SK-N-SH treated with all-trans-retinoic acid at 6 μM for 48 hours (cell line): ENCODE measurements around the gene FERMT2.

ENCODE experiments used
- ATAC-seq: fragments of 200-7000 bp; cut with Tn5 transposase; 3 replicates; pipeline ENCODE4 v1.9.1; 2020; ENCODE audit warnings: mild to moderate bottlenecking, moderate library complexity
- ARNTL ChIP-seq: fragments of 450-650 bp; formaldehyde crosslinking; IDR thresholded peaks from 2 replicates; pipeline ENCODE4 v1.5.0; 2020; ENCODE audit warnings: low read depth, mild to moderate bottlenecking, moderate library complexity, borderline replicate concordance
- BACH2 ChIP-seq: fragments of 250-450 bp; sonication (Bioruptor Pico); IDR thresholded peaks from 2 replicates; pipeline ENCODE4 v1.9.0; 2021; ENCODE audit warnings: mild to moderate bottlenecking, borderline replicate concordance
- CSDC2 ChIP-seq: fragments of 250-450 bp; sonication (Bioruptor Pico); IDR thresholded peaks from 2 replicates; pipeline ENCODE4 v1.5.0; 2020; ENCODE audit warnings: mild to moderate bottlenecking, moderate library complexity
- GLIS3 ChIP-seq: fragments of 250-450 bp; sonication (Bioruptor Pico); IDR thresholded peaks from 2 replicates; pipeline ENCODE4 v1.5.0; 2020; ENCODE audit warnings: mild to moderate bottlenecking, moderate library complexity
- ISL1 ChIP-seq: fragments of 250-450 bp; sonication (Bioruptor Pico); IDR thresholded peaks from 2 replicates; pipeline ENCODE4 v2.1.2; 2022; ENCODE audit warnings: mild to moderate bottlenecking, moderate library complexity
- OSR1 ChIP-seq: fragments of 250-450 bp; sonication (Bioruptor Pico); IDR thresholded peaks from 2 replicates; pipeline ENCODE4 v1.8.0; 2022; ENCODE audit warnings: moderate library complexity, mild to moderate bottlenecking, inconsistent platforms
- TCF4 ChIP-seq: fragments of 250-450 bp; sonication (Bioruptor Pico); IDR thresholded peaks from 2 replicates; pipeline ENCODE4 v1.8.0; 2021; ENCODE audit warnings: mild to moderate bottlenecking, moderate library complexity, borderline replicate concordance
- ZC3H10 ChIP-seq: fragments of 250-450 bp; sonication (Bioruptor Pico); IDR thresholded peaks from 2 replicates; pipeline ENCODE4 v1.5.1; 2021; ENCODE audit warnings: mild to moderate bottlenecking, moderate library complexity
- ZFP3 ChIP-seq: fragments of 250-450 bp; sonication (Bioruptor Pico); IDR thresholded peaks from 2 replicates; pipeline ENCODE4 v1.5.0; 2020; ENCODE audit warnings: mild to moderate bottlenecking, moderate library complexity
- ZFP30 ChIP-seq: fragments of 450-650 bp; formaldehyde crosslinking; IDR thresholded peaks from 2 replicates; pipeline ENCODE4 v1.5.0; 2022; ENCODE audit warnings: mild to moderate bottlenecking, moderate library complexity
- ZNF565 ChIP-seq: fragments of 450-650 bp; formaldehyde crosslinking; conservative IDR thresholded peaks from 2 replicates; pipeline ENCODE4 v1.5.0; 2020; ENCODE audit warnings: low read depth, mild to moderate bottlenecking, moderate library complexity
- ZNF70 ChIP-seq: fragments of 450-650 bp; formaldehyde crosslinking; IDR thresholded peaks from 2 replicates; pipeline ENCODE4 v1.5.0; 2020; ENCODE audit warnings: mild to moderate bottlenecking, moderate library complexity
- ZNF8 ChIP-seq: fragments of 450-650 bp; formaldehyde crosslinking; IDR thresholded peaks from 2 replicates; pipeline ENCODE4 v1.5.0; 2020; ENCODE audit warnings: mild to moderate bottlenecking, moderate library complexity
- TF ChIP-seq, protein P1 (sequence below): fragments of 250-450 bp; sonication (Bioruptor Pico); IDR thresholded peaks from 2 replicates; pipeline ENCODE4 v1.5.1; 2021; ENCODE audit warnings: mild to moderate bottlenecking, moderate library complexity
- TF ChIP-seq, protein P2 (sequence below): fragments of 250-450 bp; sonication (Bioruptor Pico); IDR thresholded peaks from 2 replicates; pipeline ENCODE4 v1.5.0; 2020; ENCODE audit warnings: mild to moderate bottlenecking, moderate library complexity
- TF ChIP-seq, protein P3 (sequence below): fragments of 250-450 bp; sonication (Bioruptor Pico); IDR thresholded peaks from 2 replicates; pipeline ENCODE4 v1.8.0; 2021; ENCODE audit warnings: low read depth, mild to moderate bottlenecking, moderate library complexity, borderline replicate concordance
- TF ChIP-seq, protein P4 (sequence below): fragments of 250-450 bp; sonication (Bioruptor Pico); IDR thresholded peaks from 2 replicates; pipeline ENCODE4 v1.8.0; 2020; ENCODE audit warnings: mild to moderate bottlenecking, moderate library complexity, borderline replicate concordance

FERMT2 gene

DNA sequence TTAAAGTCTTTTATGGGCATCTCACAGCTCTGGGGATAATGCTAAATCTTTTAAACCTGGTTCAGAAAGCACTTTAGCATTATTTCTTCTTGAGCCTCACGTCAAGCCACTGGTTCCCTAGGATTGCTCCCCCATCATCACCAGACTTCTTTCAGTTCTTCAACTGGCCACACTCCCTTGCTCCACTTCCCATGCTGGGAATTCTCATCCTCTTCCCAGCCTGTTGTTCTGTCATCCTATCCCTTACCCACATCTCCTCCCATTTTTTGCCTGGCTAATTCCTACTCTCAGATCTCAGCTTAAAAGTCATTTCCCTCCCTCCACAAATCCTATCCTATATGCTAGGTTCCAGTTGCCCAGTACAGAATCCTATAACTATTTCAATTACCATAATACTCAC is 14.4 kb downstream of the FERMT2 start (continued):
- TF ChIP-seq OSR1 (CRISPR knock-in tag) (no peak), ZC3H10 (no peak), ZNF8 (no peak)
- TF ChIP-seq, all 23 proteins: peak for 0

DNA sequence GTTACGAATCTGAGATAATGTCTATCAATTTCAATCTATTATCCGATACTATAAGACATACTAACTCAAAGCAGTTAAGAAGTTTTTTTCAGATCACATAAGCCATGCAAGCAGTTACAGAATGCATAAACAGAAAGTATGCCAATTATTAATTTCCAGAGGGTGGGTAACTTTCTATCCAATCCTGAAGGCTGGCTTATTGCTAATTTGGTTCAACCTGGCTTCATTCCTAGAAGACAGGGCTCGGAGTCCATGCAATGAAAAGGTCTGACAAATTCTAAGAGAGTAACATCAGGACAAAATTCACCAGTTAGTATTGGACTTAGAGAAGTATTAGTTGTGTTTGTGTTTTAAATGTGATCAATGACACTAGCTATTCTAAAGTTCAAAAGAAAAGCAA is 15.0 kb downstream of the FERMT2 start:
- no peak for TF ChIP-seq ZFP3 (CRISPR knock-in tag)
- TF ChIP-seq, all 23 proteins: peak for 0
- ATAC-seq, result no peak

DNA sequence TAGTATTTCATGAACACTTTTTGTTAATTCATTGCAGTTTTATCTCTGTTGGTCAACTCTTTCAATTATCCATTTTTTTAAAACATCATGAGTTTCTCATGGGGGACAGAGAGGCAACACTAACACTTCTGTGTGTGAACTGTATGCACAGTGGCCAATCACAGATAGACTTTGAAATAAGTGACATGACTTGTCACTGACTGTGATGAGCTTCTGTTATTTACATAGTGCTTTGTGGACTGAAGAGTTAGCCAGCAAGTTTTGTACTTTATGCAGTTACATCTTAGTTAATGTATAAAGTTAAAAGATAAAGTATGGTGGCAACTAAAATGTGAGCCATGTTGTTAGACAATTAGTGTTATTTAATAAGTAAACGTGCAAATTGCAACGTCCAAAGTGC is 16.1 kb downstream of the FERMT2 start:
- ATAC-seq, result no peak
- TF ChIP-seq CSDC2 (CRISPR knock-in tag) (no peak), ARNTL (CRISPR knock-in tag) (no peak), ZC3H10 (no peak), TCF4 (CRISPR knock-in tag) (no peak), ZNF70 (CRISPR knock-in tag) (no peak), OSR1 (CRISPR knock-in tag) (no peak)
- TF ChIP-seq, protein P1, sequence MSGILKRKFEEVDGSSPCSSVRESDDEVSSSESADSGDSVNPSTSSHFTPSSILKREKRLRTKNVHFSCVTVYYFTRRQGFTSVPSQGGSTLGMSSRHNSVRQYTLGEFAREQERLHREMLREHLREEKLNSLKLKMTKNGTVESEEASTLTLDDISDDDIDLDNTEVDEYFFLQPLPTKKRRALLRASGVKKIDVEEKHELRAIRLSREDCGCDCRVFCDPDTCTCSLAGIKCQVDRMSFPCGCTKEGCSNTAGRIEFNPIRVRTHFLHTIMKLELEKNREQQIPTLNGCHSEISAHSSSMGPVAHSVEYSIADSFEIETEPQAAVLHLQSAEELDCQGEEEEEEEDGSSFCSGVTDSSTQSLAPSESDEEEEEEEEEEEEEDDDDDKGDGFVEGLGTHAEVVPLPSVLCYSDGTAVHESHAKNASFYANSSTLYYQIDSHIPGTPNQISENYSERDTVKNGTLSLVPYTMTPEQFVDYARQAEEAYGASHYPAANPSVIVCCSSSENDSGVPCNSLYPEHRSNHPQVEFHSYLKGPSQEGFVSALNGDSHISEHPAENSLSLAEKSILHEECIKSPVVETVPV, result no peak
- TF ChIP-seq, protein P2, sequence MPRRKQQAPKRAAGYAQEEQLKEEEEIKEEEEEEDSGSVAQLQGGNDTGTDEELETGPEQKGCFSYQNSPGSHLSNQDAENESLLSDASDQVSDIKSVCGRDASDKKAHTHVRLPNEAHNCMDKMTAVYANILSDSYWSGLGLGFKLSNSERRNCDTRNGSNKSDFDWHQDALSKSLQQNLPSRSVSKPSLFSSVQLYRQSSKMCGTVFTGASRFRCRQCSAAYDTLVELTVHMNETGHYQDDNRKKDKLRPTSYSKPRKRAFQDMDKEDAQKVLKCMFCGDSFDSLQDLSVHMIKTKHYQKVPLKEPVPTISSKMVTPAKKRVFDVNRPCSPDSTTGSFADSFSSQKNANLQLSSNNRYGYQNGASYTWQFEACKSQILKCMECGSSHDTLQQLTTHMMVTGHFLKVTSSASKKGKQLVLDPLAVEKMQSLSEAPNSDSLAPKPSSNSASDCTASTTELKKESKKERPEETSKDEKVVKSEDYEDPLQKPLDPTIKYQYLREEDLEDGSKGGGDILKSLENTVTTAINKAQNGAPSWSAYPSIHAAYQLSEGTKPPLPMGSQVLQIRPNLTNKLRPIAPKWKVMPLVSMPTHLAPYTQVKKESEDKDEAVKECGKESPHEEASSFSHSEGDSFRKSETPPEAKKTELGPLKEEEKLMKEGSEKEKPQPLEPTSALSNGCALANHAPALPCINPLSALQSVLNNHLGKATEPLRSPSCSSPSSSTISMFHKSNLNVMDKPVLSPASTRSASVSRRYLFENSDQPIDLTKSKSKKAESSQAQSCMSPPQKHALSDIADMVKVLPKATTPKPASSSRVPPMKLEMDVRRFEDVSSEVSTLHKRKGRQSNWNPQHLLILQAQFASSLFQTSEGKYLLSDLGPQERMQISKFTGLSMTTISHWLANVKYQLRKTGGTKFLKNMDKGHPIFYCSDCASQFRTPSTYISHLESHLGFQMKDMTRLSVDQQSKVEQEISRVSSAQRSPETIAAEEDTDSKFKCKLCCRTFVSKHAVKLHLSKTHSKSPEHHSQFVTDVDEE (CRISPR knock-in tag), result no peak
- TF ChIP-seq, protein P3, sequence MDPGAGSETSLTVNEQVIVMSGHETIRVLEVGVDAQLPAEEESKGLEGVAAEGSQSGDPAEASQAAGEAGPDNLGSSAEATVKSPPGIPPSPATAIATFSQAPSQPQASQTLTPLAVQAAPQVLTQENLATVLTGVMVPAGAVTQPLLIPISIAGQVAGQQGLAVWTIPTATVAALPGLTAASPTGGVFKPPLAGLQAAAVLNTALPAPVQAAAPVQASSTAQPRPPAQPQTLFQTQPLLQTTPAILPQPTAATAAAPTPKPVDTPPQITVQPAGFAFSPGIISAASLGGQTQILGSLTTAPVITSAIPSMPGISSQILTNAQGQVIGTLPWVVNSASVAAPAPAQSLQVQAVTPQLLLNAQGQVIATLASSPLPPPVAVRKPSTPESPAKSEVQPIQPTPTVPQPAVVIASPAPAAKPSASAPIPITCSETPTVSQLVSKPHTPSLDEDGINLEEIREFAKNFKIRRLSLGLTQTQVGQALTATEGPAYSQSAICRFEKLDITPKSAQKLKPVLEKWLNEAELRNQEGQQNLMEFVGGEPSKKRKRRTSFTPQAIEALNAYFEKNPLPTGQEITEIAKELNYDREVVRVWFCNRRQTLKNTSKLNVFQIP (CRISPR knock-in tag), result no peak

DNA sequence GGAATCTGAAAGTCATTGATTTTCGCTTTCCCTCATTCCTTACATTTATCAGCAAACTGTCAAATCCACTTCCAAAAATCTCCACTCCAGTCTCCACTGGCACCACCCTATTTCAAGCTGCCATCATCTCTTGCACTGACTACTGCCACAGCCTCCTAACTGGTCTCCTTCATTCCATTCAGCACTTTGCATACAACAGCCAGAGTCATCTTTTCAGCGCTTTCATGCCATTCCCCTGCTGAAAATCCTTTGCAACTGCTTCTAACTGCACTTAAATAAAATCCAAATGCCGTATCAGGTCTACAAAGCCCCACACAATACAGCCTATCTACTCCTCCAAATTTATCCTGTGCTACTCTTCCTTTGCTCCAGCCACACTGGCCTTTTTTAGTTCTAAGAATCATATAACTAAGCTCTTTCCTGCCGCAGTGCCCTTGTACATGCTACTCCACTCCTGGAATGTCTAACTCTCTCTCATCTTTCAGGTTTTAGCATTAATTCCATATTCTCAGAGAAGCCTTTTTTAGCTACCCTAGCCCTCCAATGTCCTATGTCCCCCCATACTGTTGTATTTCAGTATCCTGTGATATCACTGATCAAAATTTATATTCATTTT is 21.6 kb downstream of the FERMT2 start:
- TF ChIP-seq ISL1 (CRISPR knock-in tag), result no peak
- no peak for TF ChIP-seq ZNF70 (CRISPR knock-in tag)
- TF ChIP-seq ZNF565, result no peak
- TF ChIP-seq, protein P2 (CRISPR knock-in tag), result no peak
- TF ChIP-seq, protein P4, sequence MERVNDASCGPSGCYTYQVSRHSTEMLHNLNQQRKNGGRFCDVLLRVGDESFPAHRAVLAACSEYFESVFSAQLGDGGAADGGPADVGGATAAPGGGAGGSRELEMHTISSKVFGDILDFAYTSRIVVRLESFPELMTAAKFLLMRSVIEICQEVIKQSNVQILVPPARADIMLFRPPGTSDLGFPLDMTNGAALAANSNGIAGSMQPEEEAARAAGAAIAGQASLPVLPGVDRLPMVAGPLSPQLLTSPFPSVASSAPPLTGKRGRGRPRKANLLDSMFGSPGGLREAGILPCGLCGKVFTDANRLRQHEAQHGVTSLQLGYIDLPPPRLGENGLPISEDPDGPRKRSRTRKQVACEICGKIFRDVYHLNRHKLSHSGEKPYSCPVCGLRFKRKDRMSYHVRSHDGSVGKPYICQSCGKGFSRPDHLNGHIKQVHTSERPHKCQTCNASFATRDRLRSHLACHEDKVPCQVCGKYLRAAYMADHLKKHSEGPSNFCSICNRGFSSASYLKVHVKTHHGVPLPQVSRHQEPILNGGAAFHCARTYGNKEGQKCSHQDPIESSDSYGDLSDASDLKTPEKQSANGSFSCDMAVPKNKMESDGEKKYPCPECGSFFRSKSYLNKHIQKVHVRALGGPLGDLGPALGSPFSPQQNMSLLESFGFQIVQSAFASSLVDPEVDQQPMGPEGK, result no peak
- no peak for TF ChIP-seq ZFP30 (CRISPR knock-in tag)
- TF ChIP-seq BACH2 (CRISPR knock-in tag), result no peak
- TF ChIP-seq GLIS3, result no peak
- TF ChIP-seq ZNF8, result no peak
- TF ChIP-seq, all 23 proteins: peak for 0
- ATAC-seq, result no peak
